LNCaP clone FGC (cell line): Measurements from ENCODE around the gene PPFIBP2.

Source experiments
- DNase-seq: peaks from one replicate; pipeline ENCODE4 v3.0.0-alpha.2; 2011; ENCODE audit warnings: low read depth
- H3K4me3 ChIP-seq: 2 replicates; pipeline ENCODE4 v1.5.1; 2011; ENCODE audit warnings: mild to moderate bottlenecking, low read depth, low read length, control low read depth
- TF ChIP-seq, protein P1 (sequence below): IDR thresholded peaks from 2 replicates; pipeline ENCODE4 v1.5.1; 2012; ENCODE audit warnings: mild to moderate bottlenecking; ENCODE audit not compliant: control insufficient read depth, insufficient read depth; ENCODE audit errors: extremely low read depth

PPFIBP2 gene

DNA sequence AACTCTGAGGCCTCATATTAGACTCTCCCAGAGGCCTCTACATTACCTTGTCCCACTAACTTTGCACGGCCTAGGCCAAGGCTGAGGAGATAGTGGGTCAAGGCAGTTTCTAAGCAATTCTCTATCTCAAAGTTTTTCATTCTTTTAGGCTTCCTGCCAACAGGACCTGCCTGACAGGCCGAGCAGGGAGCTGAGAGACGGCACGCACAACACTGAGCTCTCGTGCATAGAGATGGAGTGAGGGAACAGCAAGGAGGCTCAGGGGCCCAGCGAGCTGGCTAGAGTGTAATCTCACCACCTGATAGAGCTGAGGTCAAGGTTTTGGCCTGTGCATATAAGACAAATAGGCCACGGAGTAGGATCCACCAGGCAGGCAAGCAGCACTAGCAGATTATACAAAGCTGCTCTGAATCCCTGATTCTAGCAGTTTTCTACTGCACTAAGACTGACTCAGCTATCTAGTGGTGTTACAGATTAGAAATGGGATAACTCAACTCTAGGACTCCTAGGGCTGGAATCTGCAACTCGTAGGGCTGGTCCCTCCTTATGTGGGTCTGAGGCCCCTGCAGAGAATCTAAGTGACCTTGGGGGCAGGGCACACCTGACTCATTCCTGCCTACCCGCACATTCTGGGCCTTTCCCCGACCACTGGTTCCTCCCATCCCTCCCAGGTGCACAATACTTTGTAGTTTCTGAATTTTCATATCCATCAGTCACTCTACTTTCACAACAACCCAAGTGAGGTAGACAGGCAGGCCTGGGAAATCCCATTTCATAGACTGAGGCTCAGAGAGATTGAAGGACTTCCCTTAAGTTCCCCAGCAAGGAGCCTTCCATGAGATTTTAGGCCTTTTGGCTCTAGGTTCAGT is 157.8 kb downstream of the PPFIBP2 start:
- no peak overlapping the region for H3K4me3 ChIP-seq
- TF ChIP-seq, protein P1, sequence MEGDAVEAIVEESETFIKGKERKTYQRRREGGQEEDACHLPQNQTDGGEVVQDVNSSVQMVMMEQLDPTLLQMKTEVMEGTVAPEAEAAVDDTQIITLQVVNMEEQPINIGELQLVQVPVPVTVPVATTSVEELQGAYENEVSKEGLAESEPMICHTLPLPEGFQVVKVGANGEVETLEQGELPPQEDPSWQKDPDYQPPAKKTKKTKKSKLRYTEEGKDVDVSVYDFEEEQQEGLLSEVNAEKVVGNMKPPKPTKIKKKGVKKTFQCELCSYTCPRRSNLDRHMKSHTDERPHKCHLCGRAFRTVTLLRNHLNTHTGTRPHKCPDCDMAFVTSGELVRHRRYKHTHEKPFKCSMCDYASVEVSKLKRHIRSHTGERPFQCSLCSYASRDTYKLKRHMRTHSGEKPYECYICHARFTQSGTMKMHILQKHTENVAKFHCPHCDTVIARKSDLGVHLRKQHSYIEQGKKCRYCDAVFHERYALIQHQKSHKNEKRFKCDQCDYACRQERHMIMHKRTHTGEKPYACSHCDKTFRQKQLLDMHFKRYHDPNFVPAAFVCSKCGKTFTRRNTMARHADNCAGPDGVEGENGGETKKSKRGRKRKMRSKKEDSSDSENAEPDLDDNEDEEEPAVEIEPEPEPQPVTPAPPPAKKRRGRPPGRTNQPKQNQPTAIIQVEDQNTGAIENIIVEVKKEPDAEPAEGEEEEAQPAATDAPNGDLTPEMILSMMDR = no peak
- DNase-seq = peak; percentile 50

DNA sequence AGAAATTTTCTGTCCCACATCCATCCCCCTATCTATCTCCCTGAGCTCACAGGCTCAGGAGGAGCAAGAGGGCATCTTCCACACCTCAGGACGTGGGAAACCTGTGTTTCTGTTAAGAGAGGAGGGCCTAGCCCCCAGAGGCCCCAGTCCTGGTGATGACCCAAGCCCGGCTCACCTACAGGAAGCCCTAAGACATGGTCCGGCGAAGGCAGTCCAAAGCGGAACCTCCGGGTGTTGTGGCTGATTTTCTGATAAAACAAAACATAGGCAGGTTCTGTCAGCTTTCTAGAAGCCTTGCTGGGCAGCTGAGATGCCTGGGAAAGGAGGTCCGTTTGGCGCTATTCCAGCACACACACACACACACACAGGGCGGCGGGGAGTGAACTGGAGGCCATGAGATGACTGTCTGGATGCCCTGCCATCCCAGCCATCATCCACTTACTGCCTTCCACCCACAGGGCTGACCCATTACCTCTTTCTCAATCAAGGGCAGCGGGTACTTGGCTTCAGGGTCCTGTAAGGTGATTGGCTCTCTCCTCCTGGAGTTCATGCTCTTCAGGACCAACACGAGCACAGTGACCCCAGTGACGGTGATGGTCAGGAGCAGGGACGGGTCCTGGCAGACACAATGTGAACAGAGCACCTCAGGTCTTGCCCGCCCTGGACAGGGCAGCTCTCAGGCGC is 158.6 kb downstream of the PPFIBP2 start:
- TF ChIP-seq, protein P1 = no peak
- no peak overlapping the region for H3K4me3 ChIP-seq
- DNase-seq = no peak

DNA sequence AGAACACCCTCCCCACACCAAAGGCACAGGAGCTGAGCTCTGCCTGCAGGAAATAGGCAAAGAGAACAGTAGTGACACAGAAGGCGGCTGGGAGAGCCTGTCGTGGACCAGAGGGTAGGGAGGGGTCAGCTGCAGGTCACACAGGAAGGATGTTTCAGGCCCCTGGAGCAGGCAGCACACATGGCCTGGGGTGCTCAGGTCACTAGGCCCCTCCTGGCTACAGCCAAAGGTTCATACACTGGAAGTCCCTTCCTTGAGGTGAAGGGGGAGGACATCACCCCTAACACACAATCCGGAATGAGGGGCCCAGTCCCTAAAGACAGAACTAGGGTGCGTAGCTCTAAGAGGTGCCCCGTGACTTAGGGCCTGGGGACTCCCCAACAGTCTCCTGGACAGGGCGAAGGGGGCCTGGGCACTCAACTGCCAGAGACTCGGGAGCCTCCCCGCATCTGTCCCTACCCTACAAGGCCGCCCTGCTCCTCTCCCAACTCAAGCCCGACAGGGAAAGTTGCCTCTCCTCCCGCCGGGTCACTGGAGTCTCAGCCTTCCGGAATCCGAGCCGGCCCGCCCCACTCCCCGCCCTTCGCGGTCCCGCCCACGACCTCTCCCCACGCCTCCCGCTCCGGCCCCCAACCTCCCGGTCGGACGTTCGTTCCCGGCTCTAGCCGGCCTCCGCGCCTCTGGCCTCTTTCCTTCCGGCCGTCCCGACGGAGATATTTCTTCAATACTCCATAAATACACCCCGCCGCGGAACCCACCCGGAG is 159.3 kb downstream of the PPFIBP2 start, which contains the start of gene CYB5R2:
Gene CYB5R2, minus strand, starts transcription at position 541 of the 764 bp plus-strand sequence. CDS start 675 bp downstream, outside the sequence.
- peak within 1 kb of the TSS; percentile 39 for H3K4me3 ChIP-seq
- DNase-seq = no peak
- TF ChIP-seq, protein P1 = no peak

DNA sequence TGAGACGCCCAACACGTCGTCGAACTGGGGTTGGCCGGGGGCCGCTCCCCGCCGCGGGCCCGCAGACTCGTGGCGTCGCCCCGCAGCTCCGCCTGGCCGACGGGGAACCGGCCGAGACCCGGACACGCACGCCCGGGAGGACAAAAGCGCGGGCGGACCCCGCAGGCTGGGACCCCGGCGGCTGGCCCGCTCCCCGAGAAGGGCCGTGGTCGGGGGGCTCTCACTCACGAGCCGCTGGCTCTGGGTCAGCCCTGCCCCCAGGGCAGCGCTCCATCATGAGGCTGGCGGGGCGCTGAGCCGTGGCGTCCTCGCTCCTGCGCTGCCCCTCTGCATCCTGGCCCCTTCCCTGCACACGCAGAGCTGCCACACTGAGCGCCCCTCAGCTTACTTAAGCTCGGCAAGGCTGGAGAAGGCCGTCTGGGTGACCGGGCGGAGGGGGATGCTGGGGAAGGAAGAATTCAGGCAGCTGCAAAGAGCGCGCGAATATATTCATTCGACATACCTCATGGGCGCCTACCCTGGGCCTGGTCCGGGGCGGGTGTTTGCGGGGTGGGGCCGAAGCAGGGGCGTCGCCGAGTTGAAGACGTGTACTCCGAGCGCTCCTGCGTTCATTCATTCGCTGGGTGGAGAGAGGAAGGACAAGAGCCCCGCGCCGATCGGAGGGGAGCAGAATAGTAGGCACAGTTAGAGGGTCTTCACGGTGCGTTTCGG is 160.1 kb downstream of the PPFIBP2 start:
- TF ChIP-seq, protein P1 = no peak
- DNase-seq = no peak
- peak overlapping the region; percentile 39 for H3K4me3 ChIP-seq

DNA sequence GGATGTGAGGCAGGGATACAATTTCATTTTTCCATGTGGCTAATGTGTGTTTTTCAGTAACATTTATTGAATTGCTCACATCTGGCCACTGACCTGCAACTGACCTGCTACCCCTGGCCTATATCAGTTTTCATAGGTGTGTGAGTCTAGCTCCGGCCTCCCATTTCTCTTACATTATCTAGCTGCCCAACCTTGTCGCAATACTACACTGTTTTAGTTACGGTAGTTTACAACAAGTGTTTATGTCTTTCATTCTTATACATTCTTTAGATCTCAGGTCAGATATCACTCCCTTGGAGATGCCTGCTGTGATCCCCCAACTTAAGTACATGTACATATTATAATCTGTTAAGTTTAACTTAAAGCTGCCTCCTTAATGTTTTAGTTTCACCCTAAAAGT is 161.8 kb downstream of the PPFIBP2 start:
- TF ChIP-seq, protein P1 = no peak
- no peak overlapping the region for H3K4me3 ChIP-seq
- DNase-seq = no peak

DNA sequence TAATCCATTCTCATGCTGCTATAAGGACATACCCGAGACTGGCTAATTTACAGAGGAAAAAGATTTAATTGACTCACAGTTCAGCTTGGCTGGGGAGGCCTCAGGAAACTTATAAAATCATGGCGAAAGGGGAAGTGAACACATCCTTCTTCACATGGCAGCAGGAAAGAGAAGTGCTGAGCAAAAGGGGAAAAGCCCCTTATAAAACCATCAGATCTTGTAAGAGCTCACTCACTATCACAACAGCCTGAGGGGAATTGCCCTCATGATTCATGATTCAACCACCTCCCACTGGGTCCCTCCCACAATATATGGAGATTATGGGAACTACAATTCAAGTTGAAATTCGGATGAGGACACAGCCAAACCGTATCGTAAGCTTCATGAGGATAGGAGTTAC is 163.3 kb downstream of the PPFIBP2 start:
- no peak for DNase-seq
- TF ChIP-seq, protein P1 = no peak
- no peak overlapping the region for H3K4me3 ChIP-seq
